ENCODE data around the gene ACOT9.
"Not testable (repeated sequence)": the region's sequence is repeated elsewhere in the genome, so short reads cannot be mapped to it uniquely, and the experiment has no call there.

The ACOT9 gene

GRCh38 chrX:23673108-23673507 is 70.0 kb downstream of the ACOT9 start:
- no peak for DNase-seq

- DNase-seq, result no peak
These were observed 72.5 kb downstream of the ACOT9 start for GRCh38 chrX:23670528-23670927.

- DNase-seq, result no peak
These were observed 74.7 kb downstream of the ACOT9 start for GRCh38 chrX:23668335-23668734.

DNA sequence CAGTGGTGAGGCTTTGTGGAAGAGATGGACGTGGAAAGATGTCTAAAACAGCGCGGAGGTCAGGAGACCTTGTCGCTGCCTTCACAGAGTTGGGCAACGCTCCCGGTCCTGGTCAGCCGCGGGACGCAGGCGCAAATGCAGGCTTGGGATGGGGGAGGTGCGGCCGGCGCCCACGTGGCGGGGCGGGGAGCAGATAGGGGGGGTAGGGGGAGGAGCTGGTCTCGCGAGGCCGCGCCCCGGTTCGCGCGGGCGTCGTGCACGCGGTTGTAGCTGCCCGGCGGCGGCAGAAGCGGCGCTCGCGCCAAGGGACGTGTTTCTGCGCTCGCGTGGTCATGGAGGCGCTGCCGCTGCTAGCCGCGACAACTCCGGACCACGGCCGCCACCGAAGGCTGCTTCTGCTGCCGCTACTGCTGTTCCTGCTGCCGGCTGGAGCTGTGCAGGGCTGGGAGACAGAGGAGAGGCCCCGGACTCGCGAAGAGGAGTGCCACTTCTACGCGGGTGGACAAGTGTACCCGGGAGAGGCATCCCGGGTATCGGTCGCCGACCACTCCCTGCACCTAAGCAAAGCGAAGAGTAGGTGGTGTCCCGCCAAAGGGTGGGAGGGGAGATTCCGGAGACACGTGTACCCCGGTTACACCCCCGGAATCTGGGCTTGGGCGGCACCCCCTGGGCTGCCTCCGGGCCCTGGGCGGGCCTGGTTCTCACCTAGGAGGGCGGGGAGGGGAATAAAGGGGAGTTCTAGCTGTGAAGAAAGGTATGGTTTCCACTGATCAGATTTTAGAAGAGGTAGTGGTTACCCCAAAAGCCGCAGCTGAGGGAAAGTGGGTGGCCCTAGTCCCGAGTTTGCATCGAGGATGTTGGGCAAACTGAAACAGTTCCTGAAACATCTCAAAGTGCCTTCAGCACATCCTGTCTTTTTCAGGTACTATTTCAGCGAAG is 75.6 kb downstream of the ACOT9 start, which contains the start of gene PRDX4:
Gene PRDX4 (plus strand): TSS at position 255 of the 939 bp plus-strand sequence. CDS start 78 bp downstream, at position 333.
- DNase-seq, result peak; percentile 69

- DNase-seq, result no peak
These were observed 76.8 kb downstream of the ACOT9 start for GRCh38 chrX:23666282-23666681.

DNA sequence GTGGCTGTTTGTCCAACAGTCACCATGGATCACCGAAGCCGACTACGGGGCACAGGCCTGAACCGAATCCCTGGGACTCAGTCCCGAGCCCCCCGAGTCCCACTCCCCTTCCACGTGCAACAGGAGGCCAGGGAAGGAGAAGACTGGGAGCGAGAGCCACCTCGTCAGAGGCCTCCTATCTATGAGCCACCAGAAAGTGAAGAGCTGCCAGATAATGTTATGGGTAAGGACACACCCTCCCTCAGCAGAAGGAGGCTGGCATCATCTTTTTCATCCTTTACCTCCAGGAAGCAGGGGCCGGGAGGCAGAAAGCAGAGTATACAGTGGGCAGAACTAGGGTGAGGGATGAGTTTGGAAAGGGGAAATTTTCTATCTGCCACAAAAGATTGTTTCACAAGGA is 78.6 kb downstream of the ACOT9 start:
- no peak for DNase-seq

- DNase-seq, result no peak
These were observed 80.2 kb downstream of the ACOT9 start for GRCh38 chrX:23662853-23663252.

GRCh38 chrX:23662187-23662586 is 80.9 kb downstream of the ACOT9 start:
- no peak for DNase-seq

GRCh38 chrX:23661671-23662070 is 81.4 kb downstream of the ACOT9 start:
- no peak for DNase-seq

DNA sequence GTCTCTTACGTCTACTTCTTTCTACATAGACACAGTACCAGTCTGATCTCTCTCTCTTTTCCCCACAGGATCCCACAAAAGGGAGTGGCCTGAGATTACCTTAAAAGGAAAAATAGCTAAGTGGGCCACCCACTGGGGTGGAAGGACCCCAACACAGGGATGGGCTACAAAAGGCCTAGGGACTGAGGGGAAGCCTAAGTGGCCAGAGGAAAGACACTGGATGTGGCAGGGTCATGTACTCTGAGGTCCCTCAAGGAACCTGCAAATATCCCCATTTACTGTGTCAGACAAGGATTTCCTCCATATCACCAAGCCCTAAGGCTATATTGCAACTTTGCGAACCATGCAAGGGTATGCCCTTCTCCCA is 82.3 kb downstream of the ACOT9 start:
- no peak for DNase-seq

GRCh38 chrX:23660083-23660765 is 82.9 kb downstream of the ACOT9 start:
- not testable (repeated sequence) for DNase-seq

DNA sequence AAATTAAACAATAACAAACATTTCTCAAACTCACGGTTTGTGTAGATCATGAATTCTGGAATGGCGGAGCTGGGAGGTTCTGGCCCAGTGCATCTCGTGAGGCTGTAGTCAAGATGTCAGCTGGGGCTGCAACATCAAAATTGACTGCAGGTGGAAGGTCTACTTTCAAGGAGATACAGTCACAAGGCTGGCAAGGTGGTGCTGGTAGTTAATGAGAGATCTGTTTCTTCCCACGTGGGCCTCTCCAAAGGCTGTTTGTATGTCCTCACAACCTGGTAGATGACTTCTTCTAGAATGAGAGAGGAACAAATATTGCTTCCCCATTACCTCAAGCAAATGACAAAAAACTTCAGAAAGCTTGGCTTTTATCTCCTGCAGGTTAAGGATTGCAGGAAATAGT is 83.7 kb downstream of the ACOT9 start:
- DNase-seq, result no peak

- no peak for DNase-seq
These were observed 86.4 kb downstream of the ACOT9 start for GRCh38 chrX:23656684-23657083.

GRCh38 chrX:23656091-23656490 is 87.0 kb downstream of the ACOT9 start:
- no peak for DNase-seq
